Stimulated activated CD8-positive, alpha-beta memory T cell treated with anti-CD3 and anti-CD28 coated beads, Interleukin-7, amount 100 ng/mL, for 1 hour (primary cell): ENCODE results near the gene PKP3.
A peak's percentile ranks its signal among the peaks of the same experiment; 100 is the strongest.
"Not testable (repeated sequence)": the region's sequence is repeated elsewhere in the genome, so short reads cannot be mapped to it uniquely, and the experiment has no call there.

ENCODE experiments used
- DNase-seq, 2 donors: peaks; one replicate each; pipeline ENCODE4 v3.0.0-alpha.2; 2020; ENCODE audit warnings: low read depth in 2 of 2

Gene PKP3

DNA sequence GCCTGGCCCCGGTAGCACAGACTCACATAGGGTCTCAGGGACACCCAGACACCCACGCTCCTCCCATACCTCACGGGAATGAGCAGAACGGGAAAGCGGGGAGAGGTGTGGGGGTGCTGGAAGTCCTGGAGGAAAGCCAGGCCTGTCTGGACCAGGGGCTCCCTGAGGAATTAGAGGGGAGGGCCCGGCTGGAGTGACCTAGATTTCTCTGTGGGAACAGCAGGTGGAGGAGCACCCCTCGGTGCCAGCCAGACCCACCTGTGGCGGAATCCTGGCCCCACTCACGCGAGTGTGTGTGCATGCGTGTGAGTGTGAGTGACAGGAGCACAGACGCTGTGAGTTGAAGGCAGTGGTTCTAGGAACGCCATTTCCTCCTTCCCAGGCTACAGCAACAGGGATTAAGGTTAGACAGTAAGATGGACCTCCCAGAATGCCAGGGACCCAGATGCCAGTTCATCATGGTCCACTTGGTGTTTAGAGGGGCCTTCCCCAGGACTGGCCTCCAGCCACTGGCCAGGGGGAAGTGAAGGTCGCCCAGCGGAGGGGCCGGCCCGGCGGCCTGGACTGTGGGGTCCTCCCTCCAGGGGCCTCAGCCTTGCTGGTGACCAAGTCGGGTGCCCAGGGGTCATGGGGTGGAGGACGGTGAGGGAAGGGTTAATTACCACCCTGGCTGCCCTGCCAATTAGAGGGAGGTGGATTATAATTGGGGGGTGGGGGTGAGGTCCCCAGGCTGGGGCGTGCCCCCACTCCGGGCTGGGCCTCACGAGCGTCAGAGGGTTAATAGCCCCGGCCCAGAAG, 1.0 kb downstream of the PKP3 start:
- no peak for DNase-seq

DNA sequence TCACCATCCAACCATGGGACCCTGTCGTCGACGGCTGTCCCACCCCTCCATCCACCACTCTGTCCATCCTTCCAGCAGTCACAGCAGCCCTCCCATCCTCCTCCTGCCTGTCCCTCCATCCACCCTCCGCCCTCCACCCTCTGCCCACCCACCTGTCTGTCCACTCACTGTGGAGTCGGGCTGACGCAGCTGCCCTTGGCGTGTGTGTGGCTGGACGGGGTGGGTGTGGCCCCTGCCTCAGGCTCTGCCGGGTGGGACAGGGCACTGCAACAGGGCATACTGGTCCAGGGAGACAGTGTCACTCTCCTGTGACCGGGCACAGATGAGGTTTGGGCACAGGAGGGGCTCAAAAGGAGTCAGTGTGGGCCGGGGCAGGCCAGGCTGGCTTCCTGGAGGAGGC, 1.9 kb downstream of the PKP3 start:
- DNase-seq: no peak

DNA sequence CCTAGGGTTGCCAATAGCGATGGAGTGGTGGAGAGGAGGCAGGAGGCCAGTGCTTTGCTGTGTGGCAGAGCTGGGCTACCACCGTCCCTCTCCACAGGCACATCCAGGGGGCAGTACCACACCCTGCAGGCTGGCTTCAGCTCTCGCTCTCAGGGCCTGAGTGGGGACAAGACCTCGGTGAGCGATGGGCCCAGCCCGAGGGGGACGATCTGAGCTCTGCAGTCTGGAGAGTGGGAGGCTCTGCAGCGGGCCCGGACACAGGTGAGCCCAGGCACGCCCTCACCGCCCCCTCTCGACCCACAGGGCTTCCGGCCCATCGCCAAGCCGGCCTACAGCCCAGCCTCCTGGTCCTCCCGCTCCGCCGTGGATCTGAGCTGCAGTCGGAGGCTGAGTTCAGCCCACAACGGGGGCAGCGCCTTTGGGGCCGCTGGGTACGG, 2.5 kb downstream of the PKP3 start:
- no peak for DNase-seq

- no peak for DNase-seq
Measured at GRCh38 chr11:396948-397548, 3.0 kb downstream of the PKP3 start.

DNA sequence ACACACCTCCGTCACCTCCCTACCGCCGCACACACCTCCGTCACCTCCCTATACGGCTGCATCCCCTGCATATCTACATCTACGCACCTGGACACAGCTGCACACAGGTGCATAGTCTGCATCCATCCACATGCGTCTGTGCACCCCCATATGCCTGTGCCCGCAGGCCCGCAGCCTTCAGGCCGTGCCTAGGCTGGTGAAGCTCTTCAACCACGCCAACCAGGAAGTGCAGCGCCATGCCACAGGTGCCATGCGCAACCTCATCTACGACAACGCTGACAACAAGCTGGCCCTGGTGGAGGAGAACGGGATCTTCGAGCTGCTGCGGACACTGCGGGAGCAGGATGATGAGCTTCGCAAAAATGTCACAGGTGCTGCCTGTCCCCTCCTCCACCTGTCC, 4.8 kb downstream of the PKP3 start:
- DNase-seq: no peak

DNA sequence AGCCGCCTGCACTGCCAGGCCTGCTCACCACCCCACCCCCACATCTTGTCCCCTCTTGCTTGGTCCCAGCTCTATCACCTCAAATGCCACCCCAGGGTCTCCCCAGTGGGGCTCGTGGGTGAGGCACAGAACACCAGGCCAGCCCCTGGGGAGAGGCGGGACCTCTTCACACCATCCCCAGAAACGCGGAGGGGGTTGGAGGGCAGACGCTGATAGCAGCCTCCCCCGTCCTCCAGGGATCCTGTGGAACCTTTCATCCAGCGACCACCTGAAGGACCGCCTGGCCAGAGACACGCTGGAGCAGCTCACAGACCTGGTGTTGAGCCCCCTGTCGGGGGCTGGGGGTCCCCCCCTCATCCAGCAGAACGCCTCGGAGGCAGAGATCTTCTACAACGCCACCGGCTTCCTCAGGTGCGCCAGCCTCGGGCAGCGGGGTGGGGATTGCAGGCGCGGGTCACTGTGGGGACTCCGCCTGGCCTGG, 5.8 kb downstream of the PKP3 start:
- no peak for DNase-seq

GRCh38 chr11:400241-400689, 6.3 kb downstream of the PKP3 start:
- no peak for DNase-seq

GRCh38 chr11:401196-401595, 7.2 kb downstream of the PKP3 start:
- not testable (repeated sequence) for DNase-seq

GRCh38 chr11:403021-403760, 9.2 kb downstream of the PKP3 start:
- DNase-seq: no peak

DNA sequence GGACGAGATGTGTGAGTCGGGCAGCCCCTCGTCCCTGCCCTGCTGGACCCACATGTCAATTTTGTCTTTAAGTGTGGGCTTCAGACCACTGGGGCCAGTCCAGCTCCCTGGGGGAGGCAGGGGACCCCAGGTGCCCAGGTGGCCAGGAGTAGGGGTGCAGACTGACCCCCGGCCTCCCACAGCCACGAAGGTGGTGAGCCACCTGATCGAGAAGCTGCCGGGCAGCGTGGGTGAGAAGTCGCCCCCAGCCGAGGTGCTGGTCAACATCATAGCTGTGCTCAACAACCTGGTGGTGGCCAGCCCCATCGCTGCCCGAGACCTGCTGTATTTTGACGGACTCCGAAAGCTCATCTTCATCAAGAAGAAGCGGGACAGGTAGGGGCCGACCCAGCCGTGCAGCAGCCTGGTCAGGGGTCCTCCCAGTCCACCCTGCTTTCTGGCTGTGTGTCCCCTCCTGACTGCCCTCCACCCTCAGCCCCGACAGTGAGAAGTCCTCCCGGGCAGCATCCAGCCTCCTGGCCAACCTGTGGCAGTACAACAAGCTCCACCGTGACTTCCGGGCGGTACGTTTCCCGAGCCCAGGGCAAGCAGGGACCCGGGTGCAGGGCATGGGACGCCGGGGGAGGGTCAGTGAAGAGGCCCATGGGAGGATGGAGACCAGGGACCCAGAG, 9.9 kb downstream of the PKP3 start:
- no peak for DNase-seq

- DNase-seq: no peak
Measured at GRCh38 chr11:404551-405264, 10.7 kb downstream of the PKP3 start.

- DNase-seq: no peak
Measured at GRCh38 chr11:405323-405953, 11.4 kb downstream of the PKP3 start.

DNA sequence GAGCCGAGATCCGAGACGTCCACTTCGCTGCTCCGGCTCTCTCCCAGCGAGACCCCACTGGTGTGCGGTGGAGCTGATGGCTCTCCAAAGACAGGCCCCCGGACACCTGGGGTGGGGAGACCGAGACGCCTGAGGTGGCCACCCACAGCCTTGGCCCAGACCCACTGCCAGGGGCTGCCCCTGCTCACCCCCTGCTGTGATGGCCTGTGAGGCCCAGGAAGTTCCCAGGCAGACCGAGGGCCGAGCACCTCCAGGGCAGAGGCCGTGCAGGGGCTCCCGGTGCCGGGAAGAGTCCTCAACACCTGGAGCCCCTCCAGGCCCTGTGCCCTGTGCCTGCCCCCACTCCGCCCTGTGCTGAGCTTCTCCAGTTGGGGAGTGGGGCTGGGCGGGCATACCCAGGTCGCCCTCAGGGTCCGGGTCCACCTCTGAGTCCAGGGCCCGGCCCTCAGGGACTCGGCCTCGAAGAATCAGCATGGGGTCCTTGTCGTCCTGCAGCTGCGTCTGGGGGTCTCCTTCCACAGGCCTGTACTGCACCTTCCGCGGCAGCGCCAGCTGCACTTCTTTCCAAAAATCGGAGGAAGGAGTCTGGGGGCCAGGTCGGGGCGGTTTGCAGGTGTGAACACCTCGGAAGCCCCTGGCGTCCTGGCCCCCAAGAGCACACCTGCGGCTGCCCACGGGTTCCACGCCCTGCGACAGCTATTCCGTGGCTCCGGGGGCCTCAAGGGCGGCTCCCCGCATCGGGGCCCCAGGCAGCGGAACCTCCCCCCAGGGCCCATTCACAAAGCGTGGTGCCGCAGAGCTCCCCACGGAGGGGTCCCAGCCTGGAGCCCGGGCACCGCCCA, 12.2 kb downstream of the PKP3 start:
- DNase-seq: no peak

DNA sequence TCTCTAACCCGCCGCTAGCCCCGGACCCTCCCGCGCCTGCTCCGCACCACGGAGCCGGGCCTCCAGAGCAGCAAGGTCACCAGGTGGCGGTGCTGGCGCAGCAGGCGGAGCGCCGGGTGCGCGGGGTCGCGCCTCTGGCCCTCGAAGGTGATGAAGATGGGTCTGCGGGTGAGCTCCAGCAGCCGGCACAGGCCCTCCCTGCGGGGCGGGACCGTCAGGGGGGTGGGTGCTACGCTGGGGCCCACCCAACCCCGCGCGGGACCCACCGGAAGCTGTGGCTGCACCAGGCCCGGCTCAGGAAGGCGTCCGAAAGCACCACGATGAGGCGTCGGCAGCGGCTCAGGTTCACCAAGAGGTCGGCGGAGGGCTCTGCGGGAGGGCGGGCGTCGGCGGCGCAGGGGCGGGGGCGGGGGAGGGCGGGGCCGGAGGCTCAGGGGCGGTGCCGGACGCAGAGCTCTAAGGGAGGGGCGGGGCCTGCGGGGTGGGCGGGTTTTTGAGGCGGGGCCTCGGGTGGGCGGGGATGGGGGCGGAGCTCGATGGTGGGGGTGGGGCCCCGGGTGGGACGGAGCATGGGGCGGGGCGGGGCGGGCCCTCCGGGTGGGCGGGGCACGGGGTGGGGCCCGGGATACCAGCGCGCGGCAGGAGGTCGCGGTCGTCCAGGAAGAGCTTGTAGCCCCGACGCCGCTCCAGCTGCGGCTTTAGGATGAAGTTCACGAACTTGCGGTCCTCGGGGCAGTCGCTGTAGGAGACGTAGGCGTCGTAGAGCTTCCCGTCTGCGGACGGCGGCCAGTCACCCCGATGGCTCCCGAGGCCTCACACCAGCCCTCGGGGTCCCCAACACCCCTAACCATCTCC, 13.0 kb downstream of the PKP3 start:
- DNase-seq: peak; percentile 80 to 86

DNA sequence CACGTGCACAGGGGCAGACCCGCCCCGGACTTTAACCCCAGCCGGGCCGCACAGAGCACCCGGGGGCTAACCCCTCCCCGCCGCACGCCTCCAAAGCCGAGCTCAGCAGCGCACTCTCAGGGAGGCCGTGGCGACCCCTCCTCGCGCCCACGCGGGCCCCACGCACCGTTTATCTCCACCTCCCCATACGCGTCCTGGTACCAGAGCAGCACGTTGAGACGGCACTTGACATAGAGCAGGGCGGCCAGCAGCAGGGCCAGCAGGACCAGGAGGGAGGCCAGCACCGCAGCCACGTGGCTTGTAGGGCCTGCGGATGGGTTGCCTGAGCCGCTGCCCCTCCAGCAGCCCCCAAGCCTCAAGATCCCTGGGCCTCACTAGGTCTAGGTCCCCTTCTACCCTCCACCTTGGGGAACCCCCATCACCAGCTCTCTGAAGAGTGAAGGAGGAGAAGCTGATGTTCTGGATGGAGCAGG, 13.7 kb downstream of the PKP3 start:
- no peak for DNase-seq

DNA sequence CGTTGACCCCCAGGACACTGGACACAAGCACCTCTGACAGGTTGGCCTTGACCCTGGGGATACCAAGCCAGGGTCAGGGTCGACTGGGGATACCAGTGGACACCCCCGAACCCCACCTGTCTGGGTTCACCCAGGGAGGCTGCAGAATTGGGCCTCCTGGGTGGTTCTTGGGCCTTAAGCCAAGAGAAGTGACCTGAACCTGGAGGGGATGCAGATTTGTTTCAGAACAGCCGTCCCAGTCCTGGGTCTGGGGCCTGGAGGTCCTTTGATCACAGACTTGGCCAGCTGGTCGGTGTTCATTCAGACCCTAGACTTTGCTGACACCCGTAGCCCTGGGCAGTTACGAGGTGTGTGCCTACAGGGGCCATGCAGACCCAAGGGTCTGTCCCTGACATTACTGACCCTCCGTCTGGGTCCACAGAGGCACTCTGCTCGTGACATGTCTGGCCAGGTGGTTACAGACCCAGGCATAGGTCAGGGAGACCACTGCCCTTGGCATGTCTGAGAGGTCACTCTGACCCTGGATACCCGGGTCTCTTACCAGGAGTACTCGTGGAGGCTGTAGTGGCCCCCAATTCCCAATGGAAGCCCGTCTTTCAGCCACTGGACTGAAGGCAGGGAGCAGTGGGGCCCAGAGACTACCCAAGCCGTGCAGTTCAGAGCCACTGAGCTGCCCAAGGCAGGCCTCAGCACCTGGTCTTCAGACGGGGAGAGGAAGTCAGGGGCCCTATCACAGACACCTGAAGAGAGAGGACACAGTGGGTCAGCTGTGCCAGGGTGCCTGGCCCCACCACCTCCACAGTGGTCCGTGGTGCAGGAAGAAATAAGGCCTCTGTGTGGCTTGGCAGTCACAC, 14.4 kb downstream of the PKP3 start:
- DNase-seq: no peak

GRCh38 chr11:409008-409599, 15.1 kb downstream of the PKP3 start:
- DNase-seq: no peak
